ENCODE data around the gene AGMAT. TPM values are rescaled to one million over a fixed set of nuclear protein-coding genes. Genes with fewer than 3 reads are reported as not detected.

The AGMAT gene
- total and polyA plus RNA-seq, 2 of the 13 experiments (the other 11 are each of a cell fraction or from before 2014, with no cell fraction given), result 59.1 to 174 TPM

DNA sequence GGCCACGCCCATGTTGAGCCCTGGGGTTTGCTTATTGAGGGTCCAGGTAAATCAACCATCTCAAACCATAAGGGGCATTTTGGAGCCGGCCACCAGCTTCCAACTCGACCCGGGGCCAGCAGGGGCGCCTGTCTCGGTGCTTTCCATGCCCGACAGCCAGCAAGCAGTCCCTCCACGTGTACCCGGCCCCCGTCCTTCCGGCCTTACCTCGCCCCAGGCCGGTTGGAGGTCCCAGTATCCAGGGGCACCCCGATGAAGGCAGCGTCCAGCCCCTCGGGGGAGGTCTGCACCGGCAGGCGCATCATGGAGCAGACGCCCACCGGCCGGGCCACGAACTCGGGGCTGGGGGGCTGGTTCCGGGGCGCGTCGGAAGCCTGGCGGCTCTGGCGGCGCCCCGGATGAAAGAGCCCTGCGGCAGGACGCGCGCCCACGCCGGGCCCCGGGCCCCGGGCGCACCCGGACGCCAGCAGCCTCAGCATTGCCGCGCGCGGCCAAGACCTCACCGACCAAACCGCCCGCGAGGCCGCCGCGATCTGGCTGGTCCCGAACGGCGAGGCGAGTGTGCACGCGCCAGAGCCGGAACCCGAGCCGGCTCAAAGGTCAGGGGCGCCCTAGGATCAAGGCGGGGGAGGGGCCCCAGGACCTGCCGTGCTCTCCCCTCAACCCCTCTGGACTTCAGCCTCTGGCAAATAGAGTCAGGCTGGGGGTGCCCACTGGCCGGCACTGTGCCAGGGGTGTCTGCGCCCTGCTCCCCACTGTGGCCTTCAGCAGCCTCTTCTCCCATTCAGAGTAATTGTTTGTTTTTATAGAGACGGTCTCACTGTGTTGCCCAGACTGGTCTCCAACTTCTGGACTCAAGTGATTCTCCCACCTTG is at the start of gene AGMAT (continued):
- TF ChIP-seq, protein P1, sequence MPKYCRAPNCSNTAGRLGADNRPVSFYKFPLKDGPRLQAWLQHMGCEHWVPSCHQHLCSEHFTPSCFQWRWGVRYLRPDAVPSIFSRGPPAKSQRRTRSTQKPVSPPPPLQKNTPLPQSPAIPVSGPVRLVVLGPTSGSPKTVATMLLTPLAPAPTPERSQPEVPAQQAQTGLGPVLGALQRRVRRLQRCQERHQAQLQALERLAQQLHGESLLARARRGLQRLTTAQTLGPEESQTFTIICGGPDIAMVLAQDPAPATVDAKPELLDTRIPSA (CRISPR knock-in tag; IDR thresholded peaks at IDR 0.05; ENCODE audit: borderline replicate concordance), result no peak
- TF ChIP-seq RBM39 (IDR thresholded peaks at IDR 0.05; ENCODE audit: low read depth, low read length, poor library complexity, severe bottlenecking) (peak; percentile 51), NFATC3 (CRISPR knock-in tag; IDR thresholded peaks at IDR 0.05) (no peak), ZNF772 (CRISPR knock-in tag; IDR thresholded peaks at IDR 0.05) (peak; percentile 96), SMYD3 (CRISPR knock-in tag; IDR thresholded peaks at IDR 0.05) (peak; percentile 53; the same call in 1 of the 2 replicates), SP2 (CRISPR knock-in tag; IDR thresholded peaks at IDR 0.05) (no peak), FOXC1 (CRISPR knock-in tag; IDR thresholded peaks at IDR 0.05; ENCODE audit: borderline replicate concordance) (peak; percentile 18; the same call in 1 of the 2 replicates), IRF2 (CRISPR knock-in tag; IDR thresholded peaks at IDR 0.05) (peak; percentile 88), CHCHD3 (CRISPR knock-in tag; IDR thresholded peaks at IDR 0.05) (0 out of 2 replicates have a peak, but pooled peaks have one; percentile 78), JUND (CRISPR knock-in tag; IDR thresholded peaks at IDR 0.05) (0 out of 2 replicates have a peak, but pooled peaks have one; percentile 18), ZNF3 (CRISPR knock-in tag; IDR thresholded peaks at IDR 0.05) (0 out of 2 replicates have a peak, but pooled peaks have one; percentile 57), ZNF367 (CRISPR knock-in tag; IDR thresholded peaks at IDR 0.05; ENCODE audit: borderline replicate concordance) (no peak), ZMYM4 (CRISPR knock-in tag; IDR thresholded peaks at IDR 0.05) (peak; percentile 69), ZFP36L1 (CRISPR knock-in tag; IDR thresholded peaks at IDR 0.05) (peak; percentile 76; the same call in 1 of the 2 replicates), ZSCAN12 (CRISPR knock-in tag; IDR thresholded peaks at IDR 0.05) (peak; percentile 78; the same call in 1 of the 2 replicates), SALL1 (CRISPR knock-in tag; IDR thresholded peaks at IDR 0.05) (peak; percentile 96)
- TF ChIP-seq, protein P2, sequence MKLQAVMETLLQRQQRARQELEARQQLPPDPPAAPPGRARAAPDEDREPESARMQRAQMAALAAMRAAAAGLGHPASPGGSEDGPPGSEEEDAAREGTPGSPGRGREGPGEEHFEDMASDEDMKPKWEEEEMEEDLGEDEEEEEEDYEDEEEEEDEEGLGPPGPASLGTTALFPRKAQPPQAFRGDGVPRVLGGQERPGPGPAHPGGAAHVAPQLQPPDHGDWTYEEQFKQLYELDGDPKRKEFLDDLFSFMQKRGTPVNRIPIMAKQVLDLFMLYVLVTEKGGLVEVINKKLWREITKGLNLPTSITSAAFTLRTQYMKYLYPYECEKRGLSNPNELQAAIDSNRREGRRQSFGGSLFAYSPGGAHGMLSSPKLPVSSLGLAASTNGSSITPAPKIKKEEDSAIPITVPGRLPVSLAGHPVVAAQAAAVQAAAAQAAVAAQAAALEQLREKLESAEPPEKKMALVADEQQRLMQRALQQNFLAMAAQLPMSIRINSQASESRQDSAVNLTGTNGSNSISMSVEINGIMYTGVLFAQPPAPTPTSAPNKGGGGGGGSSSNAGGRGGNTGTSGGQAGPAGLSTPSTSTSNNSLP (IDR thresholded peaks at IDR 0.05; ENCODE audit: low read depth, low read length), result peak; percentile 38; the same call in 1 of the 2 replicates
- TF ChIP-seq, protein P3, sequence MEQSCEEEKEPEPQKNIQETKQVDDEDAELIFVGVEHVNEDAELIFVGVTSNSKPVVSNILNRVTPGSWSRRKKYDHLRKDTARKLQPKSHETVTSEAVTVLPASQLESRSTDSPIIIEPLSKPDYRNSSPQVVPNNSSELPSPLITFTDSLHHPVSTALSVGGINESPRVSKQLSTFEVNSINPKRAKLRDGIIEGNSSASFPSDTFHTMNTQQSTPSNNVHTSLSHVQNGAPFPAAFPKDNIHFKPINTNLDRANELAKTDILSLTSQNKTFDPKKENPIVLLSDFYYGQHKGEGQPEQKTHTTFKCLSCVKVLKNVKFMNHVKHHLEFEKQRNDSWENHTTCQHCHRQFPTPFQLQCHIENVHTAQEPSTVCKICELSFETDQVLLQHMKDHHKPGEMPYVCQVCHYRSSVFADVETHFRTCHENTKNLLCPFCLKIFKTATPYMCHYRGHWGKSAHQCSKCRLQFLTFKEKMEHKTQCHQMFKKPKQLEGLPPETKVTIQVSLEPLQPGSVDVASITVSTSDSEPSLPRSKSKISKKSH (CRISPR knock-in tag; IDR thresholded peaks at IDR 0.05; ENCODE audit: borderline replicate concordance), result peak; percentile 45; the same call in 1 of the 2 replicates
- TF ChIP-seq, protein P4, sequence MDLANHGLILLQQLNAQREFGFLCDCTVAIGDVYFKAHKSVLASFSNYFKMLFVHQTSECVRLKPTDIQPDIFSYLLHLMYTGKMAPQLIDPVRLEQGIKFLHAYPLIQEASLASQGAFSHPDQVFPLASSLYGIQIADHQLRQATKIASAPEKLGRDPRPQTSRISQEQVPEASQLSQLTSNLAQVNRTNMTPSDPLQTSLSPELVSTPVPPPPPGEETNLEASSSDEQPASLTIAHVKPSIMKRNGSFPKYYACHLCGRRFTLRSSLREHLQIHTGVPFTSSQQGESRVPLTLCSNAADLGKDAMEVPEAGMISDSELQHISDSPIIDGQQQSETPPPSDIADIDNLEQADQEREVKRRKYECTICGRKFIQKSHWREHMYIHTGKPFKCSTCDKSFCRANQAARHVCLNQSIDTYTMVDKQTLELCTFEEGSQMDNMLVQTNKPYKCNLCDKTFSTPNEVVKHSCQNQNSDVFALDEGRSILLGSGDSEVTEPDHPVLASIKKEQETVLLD (CRISPR knock-in tag; IDR thresholded peaks at IDR 0.05; ENCODE audit: low read depth), result no peak
- TF ChIP-seq, protein P5, sequence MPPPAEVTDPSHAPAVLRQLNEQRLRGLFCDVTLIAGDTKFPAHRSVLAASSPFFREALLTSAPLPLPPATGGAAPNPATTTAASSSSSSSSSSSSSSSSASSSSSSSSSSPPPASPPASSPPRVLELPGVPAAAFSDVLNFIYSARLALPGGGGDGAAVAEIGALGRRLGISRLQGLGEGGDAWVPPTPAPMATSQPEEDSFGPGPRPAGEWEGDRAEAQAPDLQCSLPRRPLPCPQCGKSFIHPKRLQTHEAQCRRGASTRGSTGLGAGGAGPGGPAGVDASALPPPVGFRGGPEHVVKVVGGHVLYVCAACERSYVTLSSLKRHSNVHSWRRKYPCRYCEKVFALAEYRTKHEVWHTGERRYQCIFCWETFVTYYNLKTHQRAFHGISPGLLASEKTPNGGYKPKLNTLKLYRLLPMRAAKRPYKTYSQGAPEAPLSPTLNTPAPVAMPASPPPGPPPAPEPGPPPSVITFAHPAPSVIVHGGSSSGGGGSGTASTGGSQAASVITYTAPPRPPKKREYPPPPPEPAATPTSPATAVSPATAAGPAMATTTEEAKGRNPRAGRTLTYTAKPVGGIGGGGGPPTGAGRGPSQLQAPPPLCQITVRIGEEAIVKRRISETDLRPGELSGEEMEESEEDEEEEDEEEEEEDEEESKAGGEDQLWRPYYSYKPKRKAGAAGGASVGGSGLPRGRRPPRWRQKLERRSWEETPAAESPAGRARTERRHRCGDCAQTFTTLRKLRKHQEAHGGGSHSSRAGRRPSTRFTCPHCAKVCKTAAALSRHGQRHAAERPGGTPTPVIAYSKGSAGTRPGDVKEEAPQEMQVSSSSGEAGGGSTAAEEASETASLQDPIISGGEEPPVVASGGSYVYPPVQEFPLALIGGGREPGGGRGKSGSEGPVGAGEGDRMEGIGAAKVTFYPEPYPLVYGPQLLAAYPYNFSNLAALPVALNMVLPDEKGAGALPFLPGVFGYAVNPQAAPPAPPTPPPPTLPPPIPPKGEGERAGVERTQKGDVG (CRISPR knock-in tag; IDR thresholded peaks at IDR 0.05; ENCODE audit: borderline replicate concordance), result no peak
